HG03571 (cell line): ENCODE measurements around the gene MED27.

ENCODE experiments used
- ATAC-seq: cut with Tn5 transposase; IDR thresholded peaks from one replicate; pipeline ENCODE4 v1.9.1; 2021; ENCODE audit not compliant: unreplicated experiment

MED27 gene

DNA sequence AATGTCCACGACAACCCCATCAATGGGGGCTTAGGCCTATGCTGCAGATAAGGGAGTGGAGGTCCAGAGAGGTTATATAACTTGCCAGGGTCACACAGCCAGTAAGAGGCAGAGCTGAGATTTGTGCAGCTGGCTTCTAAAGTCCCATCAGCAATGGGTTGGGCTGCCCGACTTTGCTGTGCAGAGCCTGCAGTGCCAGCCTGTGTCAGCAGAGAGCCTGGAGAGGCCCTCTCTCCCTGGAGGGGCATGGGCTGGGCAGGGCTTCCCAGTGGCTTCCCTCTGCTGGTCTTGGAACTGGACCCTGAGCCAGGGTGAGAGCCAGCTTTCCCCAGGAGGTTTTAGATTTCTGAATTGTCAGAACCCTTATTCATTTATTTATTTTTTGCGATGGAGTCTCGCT is 262.6 kb downstream of the MED27 start:
- no peak for ATAC-seq

DNA sequence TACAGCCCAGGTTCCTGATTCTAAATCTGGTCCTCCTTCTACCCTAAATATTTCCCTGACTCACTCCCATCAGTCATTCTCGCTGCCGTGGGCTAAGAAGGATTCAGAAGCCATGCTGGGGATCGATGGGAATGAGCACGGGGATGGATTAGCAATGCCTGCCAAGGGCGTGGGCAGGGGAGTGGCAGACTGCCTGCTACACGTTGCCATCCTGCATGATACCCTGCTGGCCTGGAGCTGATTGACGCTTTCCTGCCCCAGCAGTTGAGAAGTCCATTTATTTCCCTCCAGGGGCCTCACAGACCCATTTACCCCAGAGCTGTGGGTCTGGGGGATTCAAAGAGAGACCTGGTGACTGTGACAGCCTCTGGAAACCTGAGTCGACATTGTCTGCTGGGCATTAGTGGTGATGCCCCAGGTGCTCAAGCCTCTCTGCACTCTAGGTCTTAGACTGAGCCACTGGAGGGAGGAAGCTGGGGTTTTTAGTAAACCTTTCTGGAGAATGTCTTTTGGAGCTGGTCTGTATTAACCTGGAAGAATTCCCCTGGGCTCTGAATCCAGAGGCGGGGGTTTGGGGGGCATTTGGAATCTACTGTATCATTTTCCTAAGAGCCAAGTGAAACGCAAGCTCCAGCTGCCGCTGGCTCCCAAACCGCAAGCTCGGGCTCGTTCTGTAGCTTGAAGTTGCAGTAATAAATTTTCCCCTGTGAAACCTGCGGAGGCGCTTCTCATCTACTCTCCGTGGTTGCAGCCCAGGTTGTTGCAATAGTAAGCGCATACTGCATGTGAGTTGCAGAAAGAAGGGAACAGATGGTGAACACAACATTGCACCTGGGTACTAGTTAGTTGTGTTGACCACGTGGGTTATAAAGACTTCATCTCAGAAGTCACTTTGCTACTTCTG is 263.4 kb downstream of the MED27 start:
- ATAC-seq, result no peak

DNA sequence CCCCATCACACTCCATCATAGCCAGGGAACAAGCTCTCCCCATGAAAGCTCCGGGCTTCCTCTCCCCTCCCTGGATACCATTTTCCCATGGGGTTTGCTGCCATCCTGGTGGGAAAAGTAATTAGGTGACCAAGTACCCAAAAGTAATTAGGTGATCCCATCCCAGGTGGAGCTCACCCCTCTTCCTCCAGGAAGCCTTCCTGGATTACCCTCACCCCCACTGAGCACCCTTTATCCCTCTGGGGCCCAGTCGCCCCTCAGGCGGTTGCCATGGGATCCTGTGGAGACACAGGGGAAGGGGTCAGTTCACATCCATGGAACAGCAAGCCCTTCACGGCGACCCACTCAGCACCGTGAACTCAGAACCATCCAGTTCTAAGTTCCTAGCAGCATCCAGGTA is 265.0 kb downstream of the MED27 start:
- no peak for ATAC-seq

DNA sequence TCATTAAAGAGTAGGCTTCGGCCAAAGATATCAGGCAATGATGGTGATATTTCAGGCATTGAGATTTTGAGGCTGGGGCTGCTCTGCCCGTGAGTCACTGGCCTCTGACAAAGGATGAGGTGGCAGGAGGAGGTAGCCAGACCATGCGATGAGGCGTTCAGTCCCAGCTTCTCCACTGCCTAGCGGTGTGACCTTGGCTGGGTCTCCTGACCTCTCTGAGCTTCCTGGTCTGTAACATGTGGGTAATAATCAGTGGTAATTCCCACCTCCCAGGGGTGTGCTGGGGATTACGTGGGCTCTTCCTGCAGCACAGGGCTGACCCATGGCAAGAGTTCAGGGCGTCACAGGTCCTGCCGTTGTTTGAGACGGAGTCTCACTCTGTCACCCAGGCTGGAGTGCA is 266.6 kb downstream of the MED27 start:
- ATAC-seq, result no peak

DNA sequence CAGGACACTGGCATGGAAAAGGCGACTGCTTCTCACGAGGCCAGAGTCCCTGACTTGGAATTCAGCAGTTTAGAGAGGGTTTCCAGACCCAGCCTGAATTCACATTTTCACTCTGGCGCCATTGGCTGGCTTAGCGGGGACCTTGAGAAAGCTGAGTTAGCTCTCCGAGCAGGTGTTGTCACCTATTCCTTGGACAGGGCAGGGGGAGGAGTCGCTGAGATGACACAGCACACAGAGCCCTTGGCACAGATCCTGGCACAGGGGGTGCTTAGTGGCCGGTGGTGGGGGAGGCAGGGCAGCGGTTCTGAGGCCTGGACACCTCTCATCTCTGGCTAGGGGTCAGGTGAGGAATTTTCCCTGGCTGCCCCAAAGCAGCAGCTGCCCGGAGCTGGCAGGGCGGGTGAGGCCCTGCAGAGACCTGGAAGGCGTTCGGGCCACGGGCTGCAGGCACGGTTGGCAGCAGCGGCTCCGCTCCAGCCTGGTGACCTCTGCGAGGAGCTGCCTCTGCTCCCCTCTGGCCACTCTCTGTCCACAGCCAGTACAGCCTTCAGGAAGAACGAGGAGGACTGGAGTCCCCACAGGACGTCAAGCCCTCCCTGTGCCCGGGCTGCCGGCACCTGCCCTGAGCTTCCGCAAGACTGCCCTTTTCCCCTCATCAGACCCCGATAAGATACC is 267.4 kb downstream of the MED27 start:
- no peak for ATAC-seq

DNA sequence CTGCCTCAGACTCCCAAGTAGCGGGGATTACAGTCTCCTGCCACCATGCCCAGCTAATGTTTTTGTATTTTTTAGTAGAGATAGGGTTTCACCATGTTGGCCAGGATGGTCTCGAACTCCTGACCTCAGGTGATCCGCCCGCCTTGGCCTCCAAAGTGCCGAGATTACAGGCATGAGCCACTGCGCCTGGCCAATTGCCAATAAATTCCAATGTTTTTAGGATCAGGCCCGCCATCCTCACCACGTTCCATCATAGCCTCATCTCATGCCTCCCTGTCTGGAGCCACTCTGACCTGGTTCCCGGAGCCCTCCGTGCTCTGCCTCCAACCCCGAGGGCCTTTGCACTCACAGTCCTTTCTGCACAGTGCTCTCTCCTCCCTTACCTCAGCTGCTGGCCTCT is 268.3 kb downstream of the MED27 start:
- ATAC-seq, result no peak

DNA sequence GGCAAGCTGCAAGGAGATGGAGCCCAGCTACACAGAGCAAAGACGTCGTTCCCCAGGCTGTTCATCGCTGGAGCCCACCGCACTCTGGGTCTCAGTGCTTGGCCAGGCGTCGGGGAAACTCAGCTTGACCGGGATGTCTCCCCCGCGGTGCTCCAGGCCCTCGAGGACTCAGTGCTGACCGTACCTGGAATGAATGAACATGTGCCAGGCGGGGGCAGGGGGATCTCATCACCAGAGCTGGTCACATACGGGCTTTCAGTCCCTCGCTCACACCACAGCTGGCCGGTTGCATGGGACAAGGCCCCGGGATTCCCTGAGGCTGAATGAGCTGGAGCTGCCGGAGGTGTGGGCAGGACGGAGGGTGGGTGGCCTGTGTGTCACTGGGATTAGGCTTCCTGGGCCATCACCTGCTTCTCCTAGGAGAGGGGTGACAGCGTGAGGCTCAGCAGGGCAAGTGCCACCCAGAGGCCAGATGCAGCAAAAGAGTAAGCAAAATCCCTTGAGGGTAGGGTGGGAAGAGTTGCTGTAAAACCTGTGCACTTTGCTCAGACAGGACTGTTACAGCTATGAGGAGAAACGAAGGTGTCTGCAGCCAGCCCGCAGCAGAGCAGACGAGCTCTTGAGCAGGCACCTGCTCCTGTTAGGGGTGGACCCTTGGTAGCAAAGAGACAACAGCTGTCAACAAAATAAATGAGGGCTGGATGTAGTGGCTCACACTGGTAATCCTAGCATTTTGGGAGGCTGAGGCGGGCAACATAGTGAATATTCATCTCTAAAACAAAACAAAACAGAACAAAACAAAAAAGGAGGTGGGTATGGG is 269.1 kb downstream of the MED27 start:
- no peak for ATAC-seq
